ENCODE data around the gene OR8D2. TPM values are rescaled to one million over a fixed set of nuclear protein-coding genes. Genes with fewer than 3 reads are reported as not detected.

The OR8D2 gene
- not detected for total RNA-seq
- polyA plus RNA-seq (2013, experiment 1 of 2), result not detected
- not detected for polyA plus RNA-seq (2013, experiment 2 of 2)
- 0 reads per million in 172 experiments for total RNA-seq

- H3K9me3 ChIP-seq (ENCODE audit: control insufficient read depth in 1 of 2, insufficient read depth in 1 of 2, low read length in 2 of 2), result no peaks in the 10 kb centered on the region
- H3K36me3 ChIP-seq (ENCODE audit: insufficient read depth, low read length), result no peaks in the 10 kb centered on the region
- no peak within 1 kb of the TSS for H3K4me3 Mint-ChIP-seq
- DNase-seq, result no peak
- TF ChIP-seq CTCF (IDR thresholded peaks at IDR 0.05), result no peak
- no peak within 1 kb of the TSS for H3K27ac Mint-ChIP-seq
- no peaks in the 10 kb centered on the region for H3K9me3 Mint-ChIP-seq
- no peaks in the 10 kb centered on the region for H3K4me1 Mint-ChIP-seq (ENCODE audit: low read depth)
- no peaks in the 10 kb centered on the region for H3K36me3 Mint-ChIP-seq (ENCODE audit: low read depth)
- intact Hi-C loops (cut with DNase I, micrococcal nuclease), result no loop called here
- no peaks in the 10 kb centered on the region for H3K4me1 ChIP-seq (ENCODE audit: insufficient read depth, low read length)
- no peak for ATAC-seq (ENCODE audit: poor library complexity)
- ChIA-PET CTCF (no interaction called here), POLR2A (no interaction called here)
- no peak within 1 kb of the TSS for H3K27ac ChIP-seq (ENCODE audit: low read depth in 1 of 2, low read length in 2 of 2)
- H3K27me3 Mint-ChIP-seq, result peaks cover 25% of the 10 kb centered on the region
- no peaks in the 10 kb centered on the region for H3K27me3 ChIP-seq (ENCODE audit: control insufficient read depth in 1 of 2, insufficient read depth in 2 of 2, low read length in 2 of 2)
- H3K4me3 ChIP-seq (ENCODE audit: low read length), result no peak within 1 kb of the TSS
Observed at GRCh38 chr11:124320097-124320496, at the start of gene OR8D2. TSS of gene OR8D2 (minus strand) at chr11:124320197. CDS start at chr11:124320197, 0 bp downstream.

GRCh38 chr11:124359566-124359965 is 39.6 kb upstream of the OR8D2 start:
- H3K36me3 Mint-ChIP-seq (ENCODE audit: low read depth), result no peaks in the 10 kb centered on the region
- Histone ChIP-seq H3K9me3 (ENCODE audit: control insufficient read depth in 1 of 2, insufficient read depth in 1 of 2, low read length in 2 of 2) (no peaks in the 10 kb centered on the region), H3K27ac (ENCODE audit: low read depth in 1 of 2, low read length in 2 of 2) (no peak overlapping the region), H3K4me3 (ENCODE audit: low read length) (no peak overlapping the region), H3K4me1 (ENCODE audit: insufficient read depth, low read length) (no peaks in the 10 kb centered on the region), H3K36me3 (ENCODE audit: insufficient read depth, low read length) (no peaks in the 10 kb centered on the region), H3K27me3 (ENCODE audit: control insufficient read depth in 1 of 2, insufficient read depth in 2 of 2, low read length in 2 of 2) (no peaks in the 10 kb centered on the region)
- no peak overlapping the region for H3K4me3 Mint-ChIP-seq
- no peak for TF ChIP-seq CTCF (IDR thresholded peaks at IDR 0.05)
- H3K4me1 Mint-ChIP-seq (ENCODE audit: low read depth), result no peaks in the 10 kb centered on the region
- DNase-seq (no peak), ATAC-seq (ENCODE audit: poor library complexity) (no peak)
- ChIA-PET CTCF (no interaction called here), POLR2A (no interaction called here)
- H3K27me3 Mint-ChIP-seq, result no peaks in the 10 kb centered on the region
- no peaks in the 10 kb centered on the region for H3K9me3 Mint-ChIP-seq
- intact Hi-C loops (cut with DNase I, micrococcal nuclease), result no loop called here
- H3K27ac Mint-ChIP-seq, result no peak overlapping the region

- Mint-ChIP-seq H3K27me3 (no peaks in the 10 kb centered on the region), H3K9me3 (peaks cover 4% of the 10 kb centered on the region), H3K4me1 (ENCODE audit: low read depth) (no peaks in the 10 kb centered on the region), H3K27ac (no peak overlapping the region), H3K4me3 (no peak overlapping the region), H3K36me3 (ENCODE audit: low read depth) (no peaks in the 10 kb centered on the region)
- no peak overlapping the region for H3K4me3 ChIP-seq (ENCODE audit: low read length)
- no peaks in the 10 kb centered on the region for H3K4me1 ChIP-seq (ENCODE audit: insufficient read depth, low read length)
- no peak for TF ChIP-seq CTCF (IDR thresholded peaks at IDR 0.05)
- POLR2A ChIA-PET, result no interaction called here
- ATAC-seq (ENCODE audit: poor library complexity), result no peak
- no peak for DNase-seq
- no peaks in the 10 kb centered on the region for H3K27me3 ChIP-seq (ENCODE audit: control insufficient read depth in 1 of 2, insufficient read depth in 2 of 2, low read length in 2 of 2)
- H3K27ac ChIP-seq (ENCODE audit: low read depth in 1 of 2, low read length in 2 of 2), result no peak overlapping the region
- H3K36me3 ChIP-seq (ENCODE audit: insufficient read depth, low read length), result no peaks in the 10 kb centered on the region
- intact Hi-C loops (cut with DNase I, micrococcal nuclease), result no loop called here
- no peaks in the 10 kb centered on the region for H3K9me3 ChIP-seq (ENCODE audit: control insufficient read depth in 1 of 2, insufficient read depth in 1 of 2, low read length in 2 of 2)
- CTCF ChIA-PET, result interaction anchor here (1.7 kb wide), 1 partner anchor 10 kb away, joined by 3 read pairs; no protein-coding TSS in a partner anchor
Observed at GRCh38 chr11:124346311-124346955, 26.4 kb upstream of the OR8D2 start.
